GM19240 (cell line): ENCODE measurements around the gene KCNH1.

Experiments used
- DNase-seq: peaks from one replicate; pipeline ENCODE4 v3.0.0; 2011; ENCODE audit warnings: low spot score; ENCODE audit not compliant: insufficient read length

Gene KCNH1

GRCh38 chr1:210648588-210649269 lies 485.2 kb downstream of the KCNH1 start:
- no peak for DNase-seq

- DNase-seq, result no peak
Observed at GRCh38 chr1:210647406-210648333, 486.3 kb downstream of the KCNH1 start.

GRCh38 chr1:210646258-210646616 lies 487.7 kb downstream of the KCNH1 start:
- no peak for DNase-seq

GRCh38 chr1:210645582-210646257 lies 488.2 kb downstream of the KCNH1 start:
- no peak for DNase-seq

GRCh38 chr1:210641582-210641981 lies 492.4 kb downstream of the KCNH1 start:
- no peak for DNase-seq

- DNase-seq, result no peak
Observed at GRCh38 chr1:210635108-210635507, 498.8 kb downstream of the KCNH1 start.

- DNase-seq, result no peak
Observed at GRCh38 chr1:210633636-210634035, 500.3 kb downstream of the KCNH1 start.

- no peak for DNase-seq
Observed at GRCh38 chr1:210633140-210633539, 500.8 kb downstream of the KCNH1 start.

- no peak for DNase-seq
Observed at GRCh38 chr1:210631399-210631798, 502.5 kb downstream of the KCNH1 start.

- no peak for DNase-seq
Observed at GRCh38 chr1:210629276-210629675, 504.7 kb downstream of the KCNH1 start.

- no peak for DNase-seq
Observed at GRCh38 chr1:210627755-210628154, 506.2 kb downstream of the KCNH1 start.
